KBM-7 (cell line): ENCODE data around the gene MYL7.

ENCODE experiments used
- DNase-seq: peaks from one replicate; pipeline ENCODE4 v3.0.0-alpha.2; 2015
- in situ Hi-C: fragments of 300-500 bp; cut with MboI; formaldehyde crosslinking; loops from 2 replicates; pipeline ENCODE4 v1.14.3; 2020; ENCODE audit warnings: low sequenced_read_pairs, low pct_unique_long_range_greater_than_20kb, mixed read lengths

Gene MYL7

DNA sequence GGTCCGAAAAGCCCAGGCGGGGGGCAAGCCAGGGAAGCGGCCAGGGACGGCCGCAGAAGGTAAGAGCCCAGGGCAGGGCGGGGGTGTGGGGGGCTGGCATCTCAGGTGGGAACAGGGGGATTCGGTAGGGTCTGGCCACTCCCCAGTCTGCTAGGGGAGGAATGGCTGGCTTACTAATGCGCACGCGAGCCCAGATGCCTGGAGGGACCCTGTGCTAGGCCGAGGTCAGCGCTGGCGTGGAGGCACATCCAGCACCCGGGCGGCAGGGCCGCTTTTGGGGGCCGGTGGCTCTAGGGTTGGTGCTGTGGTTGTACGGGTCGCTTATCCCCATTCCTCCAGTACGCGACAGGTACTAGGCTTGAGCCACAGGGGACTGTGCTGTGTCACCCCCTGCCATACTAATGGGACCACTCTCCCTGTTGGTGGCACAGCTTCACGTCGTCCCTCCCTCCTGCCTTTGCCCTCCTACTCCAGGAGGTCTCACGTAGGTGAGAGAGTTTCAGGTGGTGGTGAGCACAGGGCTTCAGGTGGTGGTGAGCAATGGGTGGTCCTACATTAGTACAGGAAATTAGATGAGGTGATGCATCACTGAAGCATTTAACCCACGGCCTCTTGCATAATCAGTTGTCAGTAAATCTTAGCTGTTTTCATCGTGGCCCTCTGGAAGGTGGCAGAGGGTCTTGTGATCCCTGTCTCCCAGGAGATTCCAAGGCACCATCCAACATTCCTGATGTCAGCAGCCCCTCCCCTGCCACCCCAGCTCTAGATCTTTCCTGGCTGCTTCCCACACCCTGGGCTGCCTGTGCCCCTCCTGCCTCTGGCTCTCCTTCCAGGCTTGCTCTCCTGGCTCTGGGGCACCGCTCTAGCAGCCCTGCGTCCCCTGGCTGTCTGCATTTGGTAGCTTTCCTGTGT lies 36.0 kb downstream of the MYL7 start:
- in situ Hi-C loops = no loop called here
- DNase-seq = no peak

DNA sequence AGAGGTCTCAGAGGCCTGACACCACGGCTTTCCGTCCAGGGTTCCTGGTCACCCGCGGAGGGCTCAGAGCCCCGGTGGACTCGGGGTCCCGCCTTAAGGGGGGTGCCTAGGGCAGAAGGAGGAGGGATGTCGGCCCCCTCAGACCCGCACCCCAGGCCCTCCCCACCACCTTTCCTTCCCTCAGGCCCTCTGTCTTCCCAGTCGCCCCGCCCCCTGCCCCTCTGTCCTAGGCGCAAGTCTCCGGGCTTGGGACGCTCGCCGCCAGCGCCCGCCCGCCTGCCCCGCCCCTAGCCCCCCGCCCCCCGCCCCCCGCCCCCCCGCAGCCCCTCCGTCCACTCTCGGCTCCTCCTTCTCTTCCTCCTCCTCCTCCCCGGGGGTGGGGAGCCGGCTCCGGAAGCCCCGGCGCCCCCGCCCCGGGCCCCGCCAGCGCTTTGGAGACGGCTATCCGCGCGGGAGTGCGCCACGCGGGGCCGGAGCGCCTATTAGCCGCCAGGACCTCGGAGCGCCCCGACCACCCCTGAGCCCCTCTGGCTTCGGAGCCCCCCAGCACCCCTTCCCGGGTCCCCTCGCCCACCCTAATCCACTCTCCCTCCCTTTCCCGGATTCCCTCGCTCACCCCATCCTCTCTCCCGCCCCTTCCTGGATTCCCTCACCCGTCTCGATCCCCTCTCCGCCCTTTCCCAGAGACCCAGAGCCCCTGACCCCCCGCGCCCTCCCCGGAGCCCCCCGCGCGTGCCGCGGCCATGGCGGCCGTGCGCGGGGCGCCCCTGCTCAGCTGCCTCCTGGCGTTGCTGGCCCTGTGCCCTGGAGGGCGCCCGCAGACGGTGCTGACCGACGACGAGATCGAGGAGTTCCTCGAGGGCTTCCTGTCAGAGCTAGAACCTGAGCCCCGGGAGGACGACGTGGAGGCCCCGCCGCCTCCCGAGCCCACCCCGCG lies 36.9 kb downstream of the MYL7 start, which contains the start of gene AEBP1:
AEBP1 (plus strand) TSS at position 423 of the 937 bp plus-strand sequence; CDS start at position 744, 321 bp downstream.
- in situ Hi-C loops = no loop called here
- no peak for DNase-seq

DNA sequence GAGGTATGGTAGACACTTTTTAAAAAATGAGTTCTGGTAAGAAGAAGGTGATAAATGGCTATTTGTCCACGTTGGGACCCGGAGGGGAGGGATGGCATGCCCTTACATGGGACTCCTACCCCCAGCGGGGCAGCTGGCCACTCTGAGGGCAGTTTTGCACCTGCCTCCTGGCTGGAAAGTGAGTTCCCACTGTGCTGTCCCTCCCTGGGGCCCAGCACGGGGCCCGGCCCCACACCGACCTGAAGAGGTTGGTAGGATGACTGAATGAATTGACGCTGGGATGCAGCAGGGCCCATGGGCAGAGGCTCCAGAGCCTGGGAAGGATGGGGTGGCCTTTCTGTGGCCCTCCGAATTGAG lies 37.6 kb downstream of the MYL7 start:
- in situ Hi-C loops = no loop called here
- no peak for DNase-seq

DNA sequence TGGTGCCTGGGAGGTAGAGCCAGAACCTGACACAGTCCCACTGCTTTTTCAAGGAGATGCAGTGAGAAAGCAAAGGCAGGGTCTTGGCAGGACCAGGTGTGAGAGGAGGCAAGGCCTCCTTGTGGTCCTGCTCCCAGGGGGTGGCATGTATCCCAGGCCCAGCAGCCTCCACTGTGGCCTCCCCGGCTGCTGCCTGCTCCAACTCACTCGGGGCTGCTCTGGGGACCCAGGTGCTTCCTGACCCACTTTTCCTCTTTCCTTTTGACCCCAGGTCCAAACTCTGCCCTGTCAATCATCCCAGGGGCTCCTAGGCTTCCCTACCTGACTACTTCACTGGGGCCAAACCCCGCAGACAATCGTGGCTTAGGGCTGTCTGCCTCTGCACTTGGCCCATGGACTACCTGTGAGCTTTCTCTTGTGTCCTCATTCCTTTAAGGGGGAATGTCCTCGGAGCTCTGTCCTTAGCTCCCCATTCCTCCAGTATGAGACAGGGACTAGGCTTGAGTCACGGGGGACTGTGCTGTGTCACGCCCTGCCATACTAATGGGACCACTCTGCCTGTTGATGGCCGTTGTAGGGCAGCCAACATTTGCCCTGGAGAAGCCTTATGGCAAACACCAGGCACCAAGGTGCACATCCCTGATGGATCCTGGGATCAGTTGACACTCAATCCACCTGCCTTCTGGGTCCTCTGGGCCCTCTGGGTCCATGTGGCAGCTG lies 38.1 kb downstream of the MYL7 start:
- in situ Hi-C loops = no loop called here
- no peak for DNase-seq

DNA sequence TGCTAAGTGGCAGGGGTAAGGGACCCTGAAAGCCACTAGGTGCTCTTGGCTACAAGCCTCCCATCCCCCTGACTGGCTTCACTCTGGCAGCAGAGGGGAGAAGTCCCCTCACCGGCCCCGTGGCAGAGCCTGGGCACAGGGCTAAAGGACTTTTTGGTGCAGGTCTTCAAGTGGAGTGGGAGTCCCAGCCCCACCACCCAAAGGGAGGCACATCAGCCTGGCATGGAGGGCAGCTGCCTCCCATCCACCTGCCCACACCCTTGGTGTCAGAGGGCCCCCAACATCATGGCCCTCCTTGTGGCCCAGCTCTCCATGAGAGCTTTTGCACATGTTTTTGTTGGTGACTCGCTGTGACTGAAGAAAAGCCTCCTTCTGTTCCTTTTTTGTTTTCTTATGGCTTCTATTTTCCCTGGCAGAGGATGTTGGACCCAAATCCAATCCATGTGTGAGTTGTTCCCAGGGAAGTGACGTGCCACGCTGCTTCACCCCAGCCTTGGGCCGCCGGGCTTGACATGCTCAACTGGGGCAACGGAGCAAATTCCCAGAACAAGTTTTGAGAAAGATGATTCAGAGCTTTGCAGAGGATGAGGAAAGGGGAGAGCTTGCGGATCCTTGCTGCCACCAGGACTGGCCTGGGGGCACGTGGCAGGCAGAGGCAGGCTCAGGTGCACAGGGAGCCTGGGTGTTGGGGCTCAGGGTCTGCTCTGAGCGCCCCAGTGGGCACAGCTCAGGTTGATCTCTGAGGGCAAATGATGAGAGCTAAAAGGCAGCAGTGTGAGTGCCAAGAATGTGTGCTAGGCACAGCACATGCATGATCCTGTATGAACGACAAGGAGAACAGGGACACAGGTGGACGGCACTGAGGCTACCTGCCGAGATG lies 38.9 kb downstream of the MYL7 start:
- in situ Hi-C loops = no loop called here

DNA sequence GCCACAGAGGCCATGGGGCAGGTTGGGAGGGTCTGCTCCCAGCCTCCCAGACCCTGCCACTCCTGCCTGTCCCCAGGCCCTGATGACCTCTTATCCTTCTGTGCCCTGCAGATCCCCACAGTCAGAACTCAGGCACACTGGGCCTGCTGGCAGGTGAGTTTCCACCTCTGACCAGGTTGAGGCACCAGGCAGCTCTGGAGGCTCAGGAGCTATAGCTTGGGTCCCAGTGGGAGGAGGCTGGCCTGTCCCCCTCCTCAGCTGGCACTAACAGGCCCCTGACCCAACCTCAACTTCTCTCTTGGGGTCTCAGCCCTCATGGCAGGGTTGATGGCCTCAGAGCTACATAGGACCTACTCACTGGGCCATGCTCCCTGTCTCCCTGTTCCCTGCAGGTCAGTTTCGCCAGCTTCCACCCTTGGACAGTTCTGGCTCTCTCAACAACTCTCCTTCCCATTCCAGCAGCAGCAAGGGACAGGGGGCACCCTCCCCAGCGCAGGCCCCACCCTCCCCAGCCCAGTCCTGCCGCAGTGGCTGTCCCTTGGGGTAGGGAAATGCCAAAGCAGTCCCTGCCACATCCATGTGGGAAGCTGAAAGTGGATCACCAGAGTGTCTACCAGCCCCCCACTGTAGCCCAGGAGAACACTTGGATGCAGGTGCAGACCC lies 39.7 kb downstream of the MYL7 start:
- no peak for DNase-seq
- in situ Hi-C loops = no loop called here

More for the DNA sequence above, 38.9 kb downstream of the MYL7 start:
- no peak for DNase-seq

DNA sequence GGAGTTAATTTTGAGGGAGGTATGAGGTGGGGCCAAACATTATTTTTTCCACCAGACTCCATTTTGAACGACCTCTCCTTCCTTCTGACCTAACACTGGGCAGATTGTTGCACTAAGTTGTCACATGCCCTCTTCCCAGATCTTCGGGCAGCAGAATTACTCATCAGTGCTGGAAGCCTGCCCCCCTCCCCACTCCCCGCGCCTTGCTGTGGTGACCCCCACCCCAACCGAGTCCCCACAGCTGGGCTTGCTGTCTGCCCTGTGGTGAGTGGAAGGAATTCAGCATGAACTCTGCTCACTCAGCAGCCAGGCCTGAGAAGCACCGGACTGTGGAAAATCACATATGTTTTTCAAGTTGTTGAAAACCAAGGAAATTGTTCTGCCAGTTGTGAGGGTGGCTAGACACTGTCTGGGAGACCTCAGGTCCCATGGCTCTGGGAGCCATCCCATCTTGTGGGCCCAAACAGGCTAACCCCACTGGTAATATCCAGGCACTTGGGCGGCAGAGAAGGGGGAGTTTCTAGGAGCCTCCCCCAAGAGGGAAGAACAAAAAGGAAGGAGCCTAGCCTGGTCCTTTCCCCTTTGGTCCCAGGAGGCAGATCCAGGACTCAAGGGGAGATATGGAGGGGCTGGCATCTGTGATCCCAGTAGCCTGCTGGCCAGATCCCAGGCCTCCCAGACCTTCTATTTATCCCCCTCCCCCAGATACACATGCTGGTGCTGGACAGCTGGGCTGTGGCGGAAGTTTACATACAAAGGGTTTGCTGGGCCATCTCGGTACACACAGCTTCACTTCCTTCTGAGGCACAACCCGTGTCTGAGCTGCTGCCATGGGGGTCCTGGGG lies 40.5 kb downstream of the MYL7 start:
- DNase-seq = no peak
- in situ Hi-C loops = no loop called here

DNA sequence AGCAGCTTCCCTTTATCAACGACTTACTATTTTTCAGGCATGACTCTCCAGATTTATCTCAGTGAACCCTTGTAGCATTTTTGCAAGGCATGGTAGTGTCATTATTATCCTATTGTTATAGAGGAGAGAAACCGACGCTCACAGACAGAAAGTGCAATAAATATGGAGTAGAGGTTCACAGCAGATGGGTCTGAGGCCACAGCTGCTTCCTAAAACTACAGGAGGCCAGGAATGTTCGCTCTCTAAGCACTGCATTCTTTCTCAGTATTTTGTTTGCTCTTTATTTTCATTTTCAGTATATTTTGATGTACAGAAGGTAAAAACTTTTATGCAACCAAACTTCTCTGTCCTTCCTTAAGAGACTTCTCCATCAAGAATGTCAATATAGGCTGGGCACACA lies 41.5 kb downstream of the MYL7 start:
- DNase-seq = no peak
- in situ Hi-C loops = no loop called here

DNA sequence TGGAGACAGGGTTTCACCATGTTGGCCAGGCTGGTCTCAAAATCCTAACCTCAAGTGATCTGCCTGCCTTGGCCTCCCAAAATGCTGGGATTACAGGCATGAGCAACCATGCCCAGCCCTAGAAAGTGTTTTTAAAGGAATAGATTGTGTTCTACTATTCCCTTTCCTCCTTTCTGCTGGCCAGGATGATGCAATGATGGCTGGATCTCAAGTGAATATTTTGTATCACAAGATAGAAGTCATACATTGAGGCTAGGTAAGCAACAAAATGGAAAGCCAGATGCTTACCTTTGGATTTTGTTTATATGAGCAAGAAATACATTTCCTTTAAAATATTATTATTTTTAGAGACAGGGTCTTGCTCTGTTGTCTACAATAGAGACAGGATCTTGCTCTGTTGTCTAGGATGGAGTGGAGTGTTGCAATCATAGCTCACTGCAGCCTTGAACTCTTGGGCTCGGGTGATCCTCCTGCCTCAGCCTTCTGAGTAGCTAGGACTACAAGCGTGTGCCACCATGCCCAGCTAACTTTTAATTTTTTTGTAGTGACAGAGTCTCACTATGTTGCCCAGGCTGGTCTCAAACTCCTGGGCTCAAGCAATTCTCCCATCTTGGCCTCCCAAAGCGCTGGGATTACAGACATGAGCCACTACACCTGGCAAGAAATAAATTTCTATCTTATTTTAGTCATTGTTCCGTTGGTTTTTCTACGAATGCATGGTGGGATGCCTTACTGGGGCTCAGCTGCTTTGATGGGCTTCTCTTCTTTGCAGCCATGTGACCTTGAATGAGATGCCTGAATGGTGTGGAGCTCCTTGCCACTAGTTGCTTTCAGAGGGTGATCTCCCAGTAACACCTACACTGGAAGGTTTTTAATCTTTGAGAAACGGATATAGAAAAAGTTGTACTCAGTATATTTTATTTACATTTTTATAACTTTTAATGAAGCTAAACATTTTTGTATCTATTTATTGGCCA lies 42.8 kb downstream of the MYL7 start:
- DNase-seq = no peak
- in situ Hi-C loops = no loop called here

DNA sequence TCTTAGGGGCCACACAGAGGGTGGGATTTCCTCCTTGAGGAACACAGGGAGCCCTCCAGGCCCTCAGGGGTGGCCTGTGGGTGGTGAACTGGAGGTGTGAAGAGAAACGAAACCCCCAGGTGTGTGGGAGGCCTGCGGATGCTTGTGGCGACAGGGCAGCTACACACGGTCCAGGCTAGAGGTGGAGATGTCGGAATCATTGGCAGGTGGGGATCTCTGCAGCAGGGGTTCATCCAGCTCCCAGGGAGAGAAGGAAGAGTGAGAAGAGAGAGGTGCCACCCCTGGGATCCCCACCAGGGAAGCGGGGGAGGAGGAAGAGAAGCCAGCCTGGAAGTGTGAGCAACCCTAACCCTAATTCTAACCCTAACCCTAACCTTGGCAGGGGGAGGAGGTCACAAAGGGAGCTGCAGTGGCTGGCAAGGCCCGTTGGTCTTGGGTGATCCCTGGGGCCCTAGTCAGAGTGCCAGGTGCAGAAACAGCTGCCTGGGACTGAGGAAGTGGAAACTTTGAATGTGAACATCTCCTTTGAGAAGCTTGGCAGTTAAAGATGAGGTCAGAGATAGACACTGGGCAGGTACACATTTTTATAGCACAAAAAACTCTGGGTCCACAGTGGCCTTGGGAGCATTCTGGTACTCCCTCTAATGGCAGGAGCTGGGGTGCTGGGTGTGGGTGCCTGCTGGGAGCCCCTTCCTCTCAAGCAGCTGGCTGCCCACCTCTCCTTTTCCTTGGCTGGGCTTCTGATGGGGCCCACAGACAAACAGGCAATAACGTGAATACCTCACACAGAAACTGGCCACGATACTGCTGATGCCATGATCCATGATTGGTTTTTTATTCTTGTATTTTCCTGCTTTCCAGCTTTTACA lies 43.8 kb downstream of the MYL7 start:
- in situ Hi-C loops = no loop called here
- DNase-seq = no peak

DNA sequence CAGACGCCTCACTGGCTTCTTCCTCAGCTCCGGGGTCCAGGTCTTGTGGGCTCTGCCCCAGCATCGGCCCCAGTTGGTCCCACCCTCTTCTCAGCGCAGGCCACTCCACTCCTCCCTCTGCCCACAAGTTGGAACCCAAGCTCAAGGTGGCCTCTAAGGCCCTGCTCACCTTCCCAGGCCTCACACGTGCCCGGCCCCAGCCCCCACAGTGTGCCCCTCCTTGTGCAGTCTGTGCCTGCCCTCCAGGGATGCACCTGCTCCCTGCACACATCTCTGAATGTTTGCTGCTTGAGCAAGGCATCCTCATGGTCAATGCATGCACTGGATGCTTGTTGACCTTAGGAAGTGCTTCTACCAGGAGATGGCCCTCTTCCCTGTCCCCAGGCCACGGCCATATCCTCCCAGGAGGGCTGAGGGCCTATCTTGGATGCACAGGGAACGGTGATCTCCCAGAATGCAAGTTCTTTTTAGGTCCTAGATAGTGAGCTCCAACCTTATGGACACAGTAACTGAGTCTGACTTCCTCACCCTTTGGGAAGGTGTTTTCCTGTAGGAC lies 44.7 kb downstream of the MYL7 start:
- DNase-seq = no peak
- in situ Hi-C loops = no loop called here

DNA sequence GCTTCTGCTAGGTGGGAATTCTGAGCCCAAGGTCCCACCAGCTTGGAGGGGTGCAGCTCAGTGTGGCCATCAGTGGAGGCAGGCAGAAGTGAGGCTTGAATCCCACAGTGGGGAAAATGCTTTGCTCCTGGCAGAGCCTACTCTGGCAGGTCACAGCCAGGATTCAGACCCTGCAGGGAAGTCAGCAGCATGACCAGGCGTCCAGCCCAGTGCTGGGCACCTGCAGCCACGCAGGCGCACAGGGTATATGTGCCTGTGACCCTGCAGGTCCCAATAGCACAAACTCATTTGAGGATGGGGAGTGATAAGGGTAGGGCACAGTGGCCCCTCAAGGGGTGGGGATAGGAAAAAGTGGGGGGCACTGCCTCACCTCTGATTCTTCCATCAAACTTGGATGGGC lies 45.4 kb downstream of the MYL7 start:
- DNase-seq = no peak
- in situ Hi-C loops = no loop called here

DNA sequence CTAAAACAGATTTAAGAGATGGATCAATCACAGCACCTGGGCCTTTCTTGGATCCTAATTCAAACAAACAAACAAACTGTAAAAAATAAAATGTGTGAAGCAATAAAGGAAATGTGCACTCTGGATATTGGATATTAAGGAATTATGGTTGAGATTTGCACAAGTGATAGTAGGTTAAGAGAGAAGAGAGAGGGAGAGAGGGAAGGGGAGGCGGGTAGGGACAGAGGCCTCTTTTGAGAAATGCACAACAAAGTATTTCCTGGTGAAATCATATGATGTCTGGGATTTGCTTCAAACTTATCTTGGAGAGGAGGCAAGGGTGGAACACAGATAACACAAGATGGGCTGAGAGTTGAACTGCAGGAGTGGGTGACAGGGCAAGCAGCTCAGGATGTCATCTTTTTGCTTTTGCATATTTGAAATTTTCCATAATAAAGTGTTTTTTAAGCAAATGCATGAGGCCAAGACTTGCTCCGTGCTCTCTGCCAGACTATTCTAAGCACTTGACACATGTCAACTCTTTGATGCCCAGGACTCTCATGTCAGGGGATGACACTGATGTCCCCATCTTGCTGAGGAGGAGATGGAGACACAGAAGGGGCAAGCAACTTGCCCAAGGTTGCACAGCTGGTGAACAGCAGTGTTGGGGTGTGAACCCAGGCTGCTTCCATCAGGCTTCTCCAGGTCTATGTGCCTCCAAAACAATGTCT lies 46.1 kb downstream of the MYL7 start:
- no peak for DNase-seq
- in situ Hi-C loops = no loop called here

DNA sequence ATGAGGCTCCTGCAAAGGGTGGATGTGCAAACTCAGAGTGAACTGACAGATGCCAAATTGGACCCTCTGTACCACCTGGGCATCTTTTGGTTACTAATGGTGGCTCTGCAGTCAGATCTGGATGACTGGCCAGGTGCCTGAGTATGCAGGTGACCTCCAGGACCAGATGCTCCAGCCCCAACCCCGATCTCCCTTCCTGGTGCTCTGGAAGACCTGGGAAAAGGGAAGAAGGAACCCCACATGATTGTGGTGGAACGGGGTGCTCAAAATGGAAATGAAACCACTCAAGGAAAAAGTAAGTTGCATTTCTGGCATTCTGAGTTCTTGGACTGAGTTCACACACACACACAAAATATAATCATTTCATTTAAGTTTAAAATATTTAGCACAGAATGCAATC lies 46.8 kb downstream of the MYL7 start:
- in situ Hi-C loops = no loop called here
- DNase-seq = no peak
